SK-N-SH (cell line): Measurements from ENCODE around the gene RBMS3.
A peak's percentile ranks its signal among the peaks of the same experiment; 100 is the strongest.

Source experiments
- CTCF ChIP-seq: fragments of 200-600 bp; sonication (generic); IDR thresholded peaks from 2 replicates; pipeline ENCODE4 v1.6.1; 2017; ENCODE audit warnings: antibody characterized with exemption, mild to moderate bottlenecking, moderate library complexity
- EP300 ChIP-seq, 2 experiments: IDR thresholded peaks; 2 replicates each; pipeline versions ENCODE4 v1.4.0 to v1.6.1; 2012; ENCODE audit warnings: borderline replicate concordance in 1 of 2, low read depth in 1 of 2, low read length in 1 of 2
- FOXJ3 ChIP-seq: sonication (generic); formaldehyde crosslinking; IDR thresholded peaks from 2 replicates; pipeline ENCODE4 v1.5.1; 2020; ENCODE audit warnings: mild to moderate bottlenecking, missing genetic modification reagents
- REST ChIP-seq: IDR thresholded peaks from 2 replicates; pipeline ENCODE4 v1.6.1; 2012; ENCODE audit warnings: mild to moderate bottlenecking, low read depth, low read length, moderate library complexity
- TAF1 ChIP-seq: IDR thresholded peaks from 2 replicates; pipeline ENCODE4 v1.6.1; 2012; ENCODE audit warnings: low read depth, mild to moderate bottlenecking, low read length, moderate library complexity, borderline replicate concordance

GRCh38 chr3:29494305-29495036, 213.6 kb downstream of the RBMS3 start:
- TF ChIP-seq FOXJ3 (CRISPR knock-in tag) = peak; percentile 78
- no peak for TF ChIP-seq CTCF
- TF ChIP-seq REST = no peak
- TF ChIP-seq EP300 (IDR thresholded peaks at IDR 0.05; ENCODE audit: borderline replicate concordance in 1 of 2, low read depth in 1 of 2, low read length in 1 of 2) = peak in 1 of 2 experiments; percentile 75; a peak in 3 of 4 replicates
- no peak for TF ChIP-seq TAF1
